ENCODE results near the gene ZNF320. TPM values are rescaled to one million over a fixed set of nuclear protein-coding genes. Genes with fewer than 3 reads are reported as not detected.

ZNF320 gene
- total and polyA plus RNA-seq, 10 of the 15 experiments (the other 5 are each of a cell fraction or from before 2014, with no cell fraction given) = 0.48 to 9.3 (median 1.3) TPM

DNA sequence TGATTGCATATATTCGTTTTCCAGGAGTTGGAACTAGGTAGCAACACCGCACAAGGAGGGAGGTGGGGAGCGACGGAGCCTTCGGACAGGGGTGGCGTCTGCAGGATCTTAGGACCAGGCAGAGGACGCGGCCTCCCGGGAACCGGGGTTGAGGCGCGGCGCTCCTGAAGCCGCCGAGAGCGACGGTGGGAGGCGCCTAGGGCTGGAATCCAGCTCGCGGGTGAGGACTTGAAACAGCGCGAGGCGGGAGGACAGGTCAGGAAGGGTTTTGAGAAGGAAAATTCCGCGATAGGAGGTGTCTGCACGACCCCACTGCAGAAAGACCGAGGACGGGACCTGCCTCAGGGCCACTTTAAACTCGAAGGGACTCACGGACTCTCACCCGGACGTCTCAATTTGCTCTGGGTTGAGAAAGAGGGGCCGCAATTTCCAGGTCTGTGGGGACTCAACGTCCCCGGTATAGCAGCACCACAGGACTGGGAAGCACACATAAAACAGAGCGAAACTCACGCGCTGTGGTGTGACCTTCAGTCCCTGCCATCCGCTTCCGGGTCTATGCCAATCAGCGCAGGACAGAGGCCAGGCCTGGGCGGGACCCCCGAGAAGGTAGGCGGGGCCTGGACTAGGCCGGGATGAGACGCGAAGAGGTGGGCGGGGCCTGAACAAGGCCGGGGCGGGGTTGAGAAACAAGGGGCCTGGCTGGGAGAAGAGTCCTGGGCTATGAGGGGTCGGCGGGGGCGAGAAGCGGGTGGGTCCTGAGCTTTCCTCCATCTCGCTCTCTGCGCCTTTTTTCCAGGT, at the start of gene ZNF320 (continued):
- TF ChIP-seq CHD4 (IDR thresholded peaks at IDR 0.05) = no peak
- peak; percentile 83 to 89 for TF ChIP-seq BHLHE40 (IDR thresholded peaks at IDR 0.05; ENCODE audit: borderline replicate concordance in 1 of 2, low read depth in 2 of 2, low read length in 1 of 2)
- peak; percentile 84; the same call in 1 of the 2 replicates for TF ChIP-seq MXI1 (IDR thresholded peaks at IDR 0.05; ENCODE audit: low read depth, low read length)
- TF ChIP-seq SP1 (IDR thresholded peaks at IDR 0.05; ENCODE audit: low read depth, low read length) = peak; percentile 43
- TF ChIP-seq, protein P1, sequence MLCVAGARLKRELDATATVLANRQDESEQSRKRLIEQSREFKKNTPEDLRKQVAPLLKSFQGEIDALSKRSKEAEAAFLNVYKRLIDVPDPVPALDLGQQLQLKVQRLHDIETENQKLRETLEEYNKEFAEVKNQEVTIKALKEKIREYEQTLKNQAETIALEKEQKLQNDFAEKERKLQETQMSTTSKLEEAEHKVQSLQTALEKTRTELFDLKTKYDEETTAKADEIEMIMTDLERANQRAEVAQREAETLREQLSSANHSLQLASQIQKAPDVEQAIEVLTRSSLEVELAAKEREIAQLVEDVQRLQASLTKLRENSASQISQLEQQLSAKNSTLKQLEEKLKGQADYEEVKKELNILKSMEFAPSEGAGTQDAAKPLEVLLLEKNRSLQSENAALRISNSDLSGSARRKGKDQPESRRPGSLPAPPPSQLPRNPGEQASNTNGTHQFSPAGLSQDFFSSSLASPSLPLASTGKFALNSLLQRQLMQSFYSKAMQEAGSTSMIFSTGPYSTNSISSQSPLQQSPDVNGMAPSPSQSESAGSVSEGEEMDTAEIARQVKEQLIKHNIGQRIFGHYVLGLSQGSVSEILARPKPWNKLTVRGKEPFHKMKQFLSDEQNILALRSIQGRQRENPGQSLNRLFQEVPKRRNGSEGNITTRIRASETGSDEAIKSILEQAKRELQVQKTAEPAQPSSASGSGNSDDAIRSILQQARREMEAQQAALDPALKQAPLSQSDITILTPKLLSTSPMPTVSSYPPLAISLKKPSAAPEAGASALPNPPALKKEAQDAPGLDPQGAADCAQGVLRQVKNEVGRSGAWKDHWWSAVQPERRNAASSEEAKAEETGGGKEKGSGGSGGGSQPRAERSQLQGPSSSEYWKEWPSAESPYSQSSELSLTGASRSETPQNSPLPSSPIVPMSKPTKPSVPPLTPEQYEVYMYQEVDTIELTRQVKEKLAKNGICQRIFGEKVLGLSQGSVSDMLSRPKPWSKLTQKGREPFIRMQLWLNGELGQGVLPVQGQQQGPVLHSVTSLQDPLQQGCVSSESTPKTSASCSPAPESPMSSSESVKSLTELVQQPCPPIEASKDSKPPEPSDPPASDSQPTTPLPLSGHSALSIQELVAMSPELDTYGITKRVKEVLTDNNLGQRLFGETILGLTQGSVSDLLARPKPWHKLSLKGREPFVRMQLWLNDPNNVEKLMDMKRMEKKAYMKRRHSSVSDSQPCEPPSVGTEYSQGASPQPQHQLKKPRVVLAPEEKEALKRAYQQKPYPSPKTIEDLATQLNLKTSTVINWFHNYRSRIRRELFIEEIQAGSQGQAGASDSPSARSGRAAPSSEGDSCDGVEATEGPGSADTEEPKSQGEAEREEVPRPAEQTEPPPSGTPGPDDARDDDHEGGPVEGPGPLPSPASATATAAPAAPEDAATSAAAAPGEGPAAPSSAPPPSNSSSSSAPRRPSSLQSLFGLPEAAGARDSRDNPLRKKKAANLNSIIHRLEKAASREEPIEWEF (IDR thresholded peaks at IDR 0.05; ENCODE audit: insufficient replicate concordance, low read depth, low read length) = no peak
- TF ChIP-seq RUNX3 (IDR thresholded peaks at IDR 0.05; ENCODE audit: low read length) = no peak
- TF ChIP-seq, protein P2, sequence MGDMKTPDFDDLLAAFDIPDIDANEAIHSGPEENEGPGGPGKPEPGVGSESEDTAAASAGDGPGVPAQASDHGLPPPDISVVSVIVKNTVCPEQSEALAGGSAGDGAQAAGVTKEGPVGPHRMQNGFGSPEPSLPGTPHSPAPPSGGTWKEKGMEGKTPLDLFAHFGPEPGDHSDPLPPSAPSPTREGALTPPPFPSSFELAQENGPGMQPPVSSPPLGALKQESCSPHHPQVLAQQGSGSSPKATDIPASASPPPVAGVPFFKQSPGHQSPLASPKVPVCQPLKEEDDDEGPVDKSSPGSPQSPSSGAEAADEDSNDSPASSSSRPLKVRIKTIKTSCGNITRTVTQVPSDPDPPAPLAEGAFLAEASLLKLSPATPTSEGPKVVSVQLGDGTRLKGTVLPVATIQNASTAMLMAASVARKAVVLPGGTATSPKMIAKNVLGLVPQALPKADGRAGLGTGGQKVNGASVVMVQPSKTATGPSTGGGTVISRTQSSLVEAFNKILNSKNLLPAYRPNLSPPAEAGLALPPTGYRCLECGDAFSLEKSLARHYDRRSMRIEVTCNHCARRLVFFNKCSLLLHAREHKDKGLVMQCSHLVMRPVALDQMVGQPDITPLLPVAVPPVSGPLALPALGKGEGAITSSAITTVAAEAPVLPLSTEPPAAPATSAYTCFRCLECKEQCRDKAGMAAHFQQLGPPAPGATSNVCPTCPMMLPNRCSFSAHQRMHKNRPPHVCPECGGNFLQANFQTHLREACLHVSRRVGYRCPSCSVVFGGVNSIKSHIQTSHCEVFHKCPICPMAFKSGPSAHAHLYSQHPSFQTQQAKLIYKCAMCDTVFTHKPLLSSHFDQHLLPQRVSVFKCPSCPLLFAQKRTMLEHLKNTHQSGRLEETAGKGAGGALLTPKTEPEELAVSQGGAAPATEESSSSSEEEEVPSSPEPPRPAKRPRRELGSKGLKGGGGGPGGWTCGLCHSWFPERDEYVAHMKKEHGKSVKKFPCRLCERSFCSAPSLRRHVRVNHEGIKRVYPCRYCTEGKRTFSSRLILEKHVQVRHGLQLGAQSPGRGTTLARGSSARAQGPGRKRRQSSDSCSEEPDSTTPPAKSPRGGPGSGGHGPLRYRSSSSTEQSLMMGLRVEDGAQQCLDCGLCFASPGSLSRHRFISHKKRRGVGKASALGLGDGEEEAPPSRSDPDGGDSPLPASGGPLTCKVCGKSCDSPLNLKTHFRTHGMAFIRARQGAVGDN (IDR thresholded peaks at IDR 0.05) = peak; percentile 86
- peak; percentile 83 for TF ChIP-seq NR2F1 (conservative IDR thresholded peaks at IDR 0.05)
- no peak for TF ChIP-seq SMC3 (IDR thresholded peaks at IDR 0.05; ENCODE audit: borderline replicate concordance, low read length)
- no peak for TF ChIP-seq CBX3 (IDR thresholded peaks at IDR 0.05; ENCODE audit: borderline replicate concordance, low read depth)
- TF ChIP-seq, protein P3, sequence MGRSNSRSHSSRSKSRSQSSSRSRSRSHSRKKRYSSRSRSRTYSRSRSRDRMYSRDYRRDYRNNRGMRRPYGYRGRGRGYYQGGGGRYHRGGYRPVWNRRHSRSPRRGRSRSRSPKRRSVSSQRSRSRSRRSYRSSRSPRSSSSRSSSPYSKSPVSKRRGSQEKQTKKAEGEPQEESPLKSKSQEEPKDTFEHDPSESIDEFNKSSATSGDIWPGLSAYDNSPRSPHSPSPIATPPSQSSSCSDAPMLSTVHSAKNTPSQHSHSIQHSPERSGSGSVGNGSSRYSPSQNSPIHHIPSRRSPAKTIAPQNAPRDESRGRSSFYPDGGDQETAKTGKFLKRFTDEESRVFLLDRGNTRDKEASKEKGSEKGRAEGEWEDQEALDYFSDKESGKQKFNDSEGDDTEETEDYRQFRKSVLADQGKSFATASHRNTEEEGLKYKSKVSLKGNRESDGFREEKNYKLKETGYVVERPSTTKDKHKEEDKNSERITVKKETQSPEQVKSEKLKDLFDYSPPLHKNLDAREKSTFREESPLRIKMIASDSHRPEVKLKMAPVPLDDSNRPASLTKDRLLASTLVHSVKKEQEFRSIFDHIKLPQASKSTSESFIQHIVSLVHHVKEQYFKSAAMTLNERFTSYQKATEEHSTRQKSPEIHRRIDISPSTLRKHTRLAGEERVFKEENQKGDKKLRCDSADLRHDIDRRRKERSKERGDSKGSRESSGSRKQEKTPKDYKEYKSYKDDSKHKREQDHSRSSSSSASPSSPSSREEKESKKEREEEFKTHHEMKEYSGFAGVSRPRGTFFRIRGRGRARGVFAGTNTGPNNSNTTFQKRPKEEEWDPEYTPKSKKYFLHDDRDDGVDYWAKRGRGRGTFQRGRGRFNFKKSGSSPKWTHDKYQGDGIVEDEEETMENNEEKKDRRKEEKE (IDR thresholded peaks at IDR 0.05) = no peak
- 0 out of 2 replicates have a peak, but pooled peaks have one; percentile 38 for TF ChIP-seq GATAD2B (conservative IDR thresholded peaks at IDR 0.05; ENCODE audit: low read depth)
- TF ChIP-seq KLF5 (IDR thresholded peaks at IDR 0.05; ENCODE audit: partially characterized antibody) = no peak
- TF ChIP-seq BACH1 (IDR thresholded peaks at IDR 0.05; ENCODE audit: borderline replicate concordance) = no peak
- 0 out of 4 replicates have a peak, but pooled peaks of 1 of the 2 experiments have one; percentile 25 for TF ChIP-seq IKZF2 (IDR thresholded peaks at IDR 0.05)

Data from GM12878 (cell line).